K562 (cell line): ENCODE results near the gene ATAD3C.

Experiments
- CHD2 ChIP-seq: IDR thresholded peaks from 2 replicates; pipeline ENCODE4 v1.6.1; 2011; ENCODE audit warnings: low read depth, low read length
- SMC3 ChIP-seq: conservative IDR thresholded peaks from 2 replicates; pipeline ENCODE4 v1.6.1; 2011; ENCODE audit warnings: low read depth, low read length, improper control_type of control experiment; ENCODE audit not compliant: insufficient read depth
- TF ChIP-seq, protein P1 (sequence below): sonication (generic); formaldehyde crosslinking; IDR thresholded peaks from 2 replicates; pipeline ENCODE4 v1.8.0; 2023; ENCODE audit warnings: mild to moderate bottlenecking, missing genetic modification reagents

DNA sequence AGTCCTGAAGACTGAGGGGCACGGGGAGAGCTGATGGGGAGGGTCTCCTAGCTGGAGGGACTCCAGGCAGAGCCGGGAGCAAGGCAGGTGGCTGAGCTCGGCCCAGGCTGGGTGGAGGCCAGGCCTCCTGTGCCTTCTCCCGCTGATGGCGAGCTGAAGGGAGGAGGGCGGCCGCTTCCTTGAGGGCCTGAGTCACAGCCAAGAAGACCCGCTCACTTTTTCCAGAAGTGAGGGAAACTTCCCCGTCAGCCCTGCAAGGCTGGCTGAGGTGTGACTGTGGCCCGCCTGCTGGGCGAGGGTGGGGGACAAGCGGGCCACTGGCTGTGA lies 15.7 kb upstream of the ATAD3C start:
- TF ChIP-seq CHD2: no peak
- TF ChIP-seq, protein P1, sequence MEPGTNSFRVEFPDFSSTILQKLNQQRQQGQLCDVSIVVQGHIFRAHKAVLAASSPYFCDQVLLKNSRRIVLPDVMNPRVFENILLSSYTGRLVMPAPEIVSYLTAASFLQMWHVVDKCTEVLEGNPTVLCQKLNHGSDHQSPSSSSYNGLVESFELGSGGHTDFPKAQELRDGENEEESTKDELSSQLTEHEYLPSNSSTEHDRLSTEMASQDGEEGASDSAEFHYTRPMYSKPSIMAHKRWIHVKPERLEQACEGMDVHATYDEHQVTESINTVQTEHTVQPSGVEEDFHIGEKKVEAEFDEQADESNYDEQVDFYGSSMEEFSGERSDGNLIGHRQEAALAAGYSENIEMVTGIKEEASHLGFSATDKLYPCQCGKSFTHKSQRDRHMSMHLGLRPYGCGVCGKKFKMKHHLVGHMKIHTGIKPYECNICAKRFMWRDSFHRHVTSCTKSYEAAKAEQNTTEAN (CRISPR knock-in tag): no peak
- TF ChIP-seq SMC3: no peak
